ENCODE data around the gene OSBPL6.

OSBPL6 gene

GRCh38 chr2:178448968-178449661 is 254.8 kb downstream of the OSBPL6 start:
- no peak for DNase-seq (ENCODE audit: low read depth)

DNA sequence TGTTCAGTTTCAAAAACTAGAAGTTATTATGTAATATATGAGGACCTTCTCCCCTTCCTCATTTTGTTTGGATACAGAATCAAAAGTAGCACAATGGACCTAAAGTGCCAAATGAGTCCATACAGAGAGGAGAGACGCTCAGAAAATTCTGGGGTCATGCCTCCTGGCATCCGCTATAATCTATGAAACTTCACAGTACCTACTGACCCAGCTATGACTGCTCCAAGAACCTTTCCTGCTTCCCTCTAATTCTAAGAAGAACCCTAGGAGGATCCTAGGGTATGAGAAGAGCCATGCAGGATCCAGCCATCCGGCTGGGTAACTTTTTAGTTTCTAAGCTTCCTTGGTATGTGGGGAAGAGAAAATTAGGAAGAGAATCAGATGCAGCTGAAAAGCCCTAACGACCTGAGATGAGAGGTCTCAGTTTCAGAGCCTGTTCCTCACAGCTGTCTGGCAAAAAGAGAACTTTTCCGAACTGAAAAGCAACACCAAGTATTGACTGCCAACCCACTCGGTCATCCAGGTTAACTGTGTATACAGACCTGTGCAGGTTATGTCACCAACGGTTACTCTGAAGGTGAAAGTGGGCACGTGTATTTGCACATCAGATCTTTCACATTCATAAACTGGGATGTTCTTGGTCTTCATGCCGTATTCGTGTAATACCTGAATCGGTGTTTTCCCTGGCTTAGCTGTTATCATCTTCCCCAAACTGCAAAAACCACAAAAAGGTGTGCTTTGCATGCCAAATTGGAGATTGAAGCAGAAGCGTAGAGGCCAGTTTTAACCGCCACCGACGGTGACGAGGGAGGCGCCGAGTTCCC is 255.6 kb downstream of the OSBPL6 start:
- DNase-seq (ENCODE audit: low read depth) = no peak

GRCh38 chr2:178450524-178450773 is 256.1 kb downstream of the OSBPL6 start:
- no peak for DNase-seq (ENCODE audit: low read depth)

DNA sequence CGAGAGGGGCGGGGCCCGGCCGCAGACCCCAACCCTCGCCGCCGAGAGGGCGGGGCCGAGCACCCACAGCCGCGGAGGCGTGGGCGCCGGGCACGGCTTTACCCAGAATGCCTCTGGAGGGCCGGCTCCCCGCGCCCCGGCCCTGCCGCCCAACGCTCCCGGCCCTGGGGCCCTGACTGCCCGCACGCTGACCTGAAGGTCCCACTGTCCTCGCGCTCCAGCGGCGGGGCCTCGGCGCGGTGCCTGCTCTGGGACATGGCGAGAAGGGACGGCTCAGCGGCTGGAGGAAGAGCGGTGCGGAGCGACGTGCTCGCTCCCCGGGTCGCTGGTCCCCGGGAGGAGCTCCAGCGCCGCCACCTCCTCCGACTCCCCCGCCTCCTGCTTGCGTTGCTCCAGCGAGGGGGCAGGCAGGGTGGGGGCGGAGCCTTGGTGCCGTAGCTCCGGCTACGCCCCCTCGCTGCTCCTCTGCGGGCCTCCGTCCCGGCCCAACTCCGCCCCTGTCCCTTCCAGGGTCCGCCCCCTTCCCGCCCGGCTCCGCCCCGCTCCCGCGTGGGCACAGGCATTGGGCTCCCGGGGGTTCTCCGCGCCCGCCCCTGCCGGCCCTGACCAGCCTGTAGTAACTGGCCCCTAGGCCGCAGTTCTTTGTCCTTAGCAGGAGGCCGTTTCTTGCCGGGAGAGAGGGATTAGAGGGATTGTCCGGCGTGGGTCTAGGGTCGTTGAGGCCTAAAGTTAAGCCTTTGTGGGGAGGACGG is 256.6 kb downstream of the OSBPL6 start, which contains the start of the genes PJVK and PRKRA:
Gene PJVK, plus strand, starts transcription at position 605 of the 752 bp plus-strand sequence. CDS start 2,032 bp downstream, outside the sequence.
Gene PRKRA, minus strand, starts transcription at position 402 of the 752 bp plus-strand sequence. Its CDS starts 145 bp downstream, at position 257.
- DNase-seq (ENCODE audit: low read depth) = peak; percentile 85

DNA sequence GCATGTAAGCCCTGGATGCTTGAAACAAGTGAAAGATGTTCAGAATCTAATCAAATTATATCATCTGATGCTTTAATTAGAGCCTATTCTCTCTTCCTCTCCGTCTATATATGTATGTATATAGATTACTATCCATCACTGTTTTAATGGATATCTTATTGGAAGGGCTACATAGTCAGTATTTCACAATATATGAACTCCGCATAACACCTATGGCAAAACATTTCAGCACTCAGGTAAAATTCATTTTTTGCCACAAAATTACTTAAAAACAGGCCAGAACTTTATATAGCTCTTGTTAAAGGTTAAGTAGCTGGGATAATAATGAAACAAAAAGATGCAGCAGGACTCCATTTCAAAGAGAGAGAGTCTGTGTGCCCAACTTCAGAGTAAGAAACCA is 258.0 kb downstream of the OSBPL6 start:
- DNase-seq (ENCODE audit: low read depth) = no peak
